Measurements from ENCODE around the gene UPK3B. TPM values are rescaled to one million over a fixed set of nuclear protein-coding genes. Genes with fewer than 3 reads are reported as not detected.

Gene UPK3B
- total and polyA plus RNA-seq, 2 of the 13 experiments (the other 11 are each of a cell fraction or from before 2014, with no cell fraction given), result not detected

DNA sequence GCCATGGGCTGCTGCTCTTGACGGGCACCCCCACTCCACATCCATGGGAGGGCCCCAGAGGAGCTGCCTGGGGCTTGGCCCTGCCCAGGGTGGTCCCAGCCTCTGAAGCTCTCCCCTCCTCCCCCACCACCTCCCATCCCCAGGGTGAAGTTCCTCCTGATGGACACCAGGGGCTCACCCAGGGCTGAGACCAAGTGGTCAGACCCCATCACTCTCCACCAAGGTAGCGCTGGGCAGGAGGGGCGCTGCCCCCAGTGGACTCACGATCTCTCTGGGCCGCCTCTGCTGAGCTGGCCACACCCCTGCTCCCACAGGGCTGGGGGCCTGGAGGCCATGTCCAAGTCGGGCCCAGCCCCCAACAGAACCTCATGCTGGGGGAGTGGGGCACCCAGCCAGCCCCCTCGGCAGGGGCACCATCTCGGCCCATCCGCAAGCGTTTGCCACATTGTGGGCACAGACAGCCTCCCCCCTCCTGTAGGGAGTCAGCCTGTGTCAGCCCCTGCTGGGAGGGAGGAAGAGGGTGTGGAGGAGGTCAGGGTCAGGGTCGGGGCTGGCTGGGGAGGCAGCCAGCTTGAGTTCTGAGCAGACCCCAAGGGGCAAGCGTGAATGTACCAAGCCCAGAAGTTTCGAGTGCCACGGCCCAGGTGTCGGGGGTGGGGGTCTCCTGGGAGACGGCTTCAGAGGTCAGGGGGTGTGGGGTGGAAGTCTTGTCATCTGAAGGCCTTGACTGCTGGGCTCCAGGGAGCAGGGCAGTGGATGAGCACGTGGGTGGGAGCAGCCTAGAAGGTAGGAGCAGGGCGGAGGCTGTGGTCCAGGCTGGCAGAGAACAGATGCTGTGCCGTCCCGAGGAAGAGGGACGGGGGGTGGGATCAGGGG is 2.8 kb downstream of the UPK3B start (continued):
- TF ChIP-seq SRSF1 (optimal IDR thresholded peaks at IDR 0.05; ENCODE audit: low read depth, low read length) (peak; percentile 86), GLI4 (CRISPR knock-in tag; IDR thresholded peaks at IDR 0.05; ENCODE audit: borderline replicate concordance) (no peak), SRSF9 (IDR thresholded peaks at IDR 0.05; ENCODE audit: borderline replicate concordance, insufficient read depth, low read depth, low read length, poor library complexity, severe bottlenecking) (no peak), ARHGAP35 (CRISPR knock-in tag; IDR thresholded peaks at IDR 0.05; ENCODE audit: borderline replicate concordance) (no peak), ZNF549 (CRISPR knock-in tag; IDR thresholded peaks at IDR 0.05) (no peak), AHR (CRISPR knock-in tag; IDR thresholded peaks at IDR 0.05) (no peak), ZNF616 (CRISPR knock-in tag; IDR thresholded peaks at IDR 0.05; ENCODE audit: low read depth) (0 out of 2 replicates have a peak, but pooled peaks have one; percentile 50), MEIS2 (CRISPR knock-in tag; IDR thresholded peaks at IDR 0.05) (no peak), ZNF430 (CRISPR knock-in tag; IDR thresholded peaks at IDR 0.05) (no peak), TBX2 (CRISPR knock-in tag; IDR thresholded peaks at IDR 0.05; ENCODE audit: borderline replicate concordance) (no peak), RXRA (CRISPR knock-in tag; IDR thresholded peaks at IDR 0.05) (no peak; the same call in 1 of the 2 replicates), RORA (CRISPR knock-in tag; IDR thresholded peaks at IDR 0.05) (no peak), ZFP82 (CRISPR knock-in tag; IDR thresholded peaks at IDR 0.05; ENCODE audit: borderline replicate concordance) (no peak), XBP1 (CRISPR knock-in tag; IDR thresholded peaks at IDR 0.05) (no peak), ZMYM3 (CRISPR knock-in tag; IDR thresholded peaks at IDR 0.05) (peak; percentile 60; the same call in 1 of the 2 replicates)
- TF ChIP-seq, protein P1, sequence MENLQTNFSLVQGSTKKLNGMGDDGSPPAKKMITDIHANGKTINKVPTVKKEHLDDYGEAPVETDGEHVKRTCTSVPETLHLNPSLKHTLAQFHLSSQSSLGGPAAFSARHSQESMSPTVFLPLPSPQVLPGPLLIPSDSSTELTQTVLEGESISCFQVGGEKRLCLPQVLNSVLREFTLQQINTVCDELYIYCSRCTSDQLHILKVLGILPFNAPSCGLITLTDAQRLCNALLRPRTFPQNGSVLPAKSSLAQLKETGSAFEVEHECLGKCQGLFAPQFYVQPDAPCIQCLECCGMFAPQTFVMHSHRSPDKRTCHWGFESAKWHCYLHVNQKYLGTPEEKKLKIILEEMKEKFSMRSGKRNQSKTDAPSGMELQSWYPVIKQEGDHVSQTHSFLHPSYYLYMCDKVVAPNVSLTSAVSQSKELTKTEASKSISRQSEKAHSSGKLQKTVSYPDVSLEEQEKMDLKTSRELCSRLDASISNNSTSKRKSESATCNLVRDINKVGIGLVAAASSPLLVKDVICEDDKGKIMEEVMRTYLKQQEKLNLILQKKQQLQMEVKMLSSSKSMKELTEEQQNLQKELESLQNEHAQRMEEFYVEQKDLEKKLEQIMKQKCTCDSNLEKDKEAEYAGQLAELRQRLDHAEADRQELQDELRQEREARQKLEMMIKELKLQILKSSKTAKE (CRISPR knock-in tag; IDR thresholded peaks at IDR 0.05; ENCODE audit: borderline replicate concordance), result peak; percentile 48; the same call in 1 of the 2 replicates
- TF ChIP-seq, protein P2, sequence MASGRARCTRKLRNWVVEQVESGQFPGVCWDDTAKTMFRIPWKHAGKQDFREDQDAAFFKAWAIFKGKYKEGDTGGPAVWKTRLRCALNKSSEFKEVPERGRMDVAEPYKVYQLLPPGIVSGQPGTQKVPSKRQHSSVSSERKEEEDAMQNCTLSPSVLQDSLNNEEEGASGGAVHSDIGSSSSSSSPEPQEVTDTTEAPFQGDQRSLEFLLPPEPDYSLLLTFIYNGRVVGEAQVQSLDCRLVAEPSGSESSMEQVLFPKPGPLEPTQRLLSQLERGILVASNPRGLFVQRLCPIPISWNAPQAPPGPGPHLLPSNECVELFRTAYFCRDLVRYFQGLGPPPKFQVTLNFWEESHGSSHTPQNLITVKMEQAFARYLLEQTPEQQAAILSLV (CRISPR knock-in tag; IDR thresholded peaks at IDR 0.05; ENCODE audit: borderline replicate concordance), result no peak
- TF ChIP-seq, protein P3, sequence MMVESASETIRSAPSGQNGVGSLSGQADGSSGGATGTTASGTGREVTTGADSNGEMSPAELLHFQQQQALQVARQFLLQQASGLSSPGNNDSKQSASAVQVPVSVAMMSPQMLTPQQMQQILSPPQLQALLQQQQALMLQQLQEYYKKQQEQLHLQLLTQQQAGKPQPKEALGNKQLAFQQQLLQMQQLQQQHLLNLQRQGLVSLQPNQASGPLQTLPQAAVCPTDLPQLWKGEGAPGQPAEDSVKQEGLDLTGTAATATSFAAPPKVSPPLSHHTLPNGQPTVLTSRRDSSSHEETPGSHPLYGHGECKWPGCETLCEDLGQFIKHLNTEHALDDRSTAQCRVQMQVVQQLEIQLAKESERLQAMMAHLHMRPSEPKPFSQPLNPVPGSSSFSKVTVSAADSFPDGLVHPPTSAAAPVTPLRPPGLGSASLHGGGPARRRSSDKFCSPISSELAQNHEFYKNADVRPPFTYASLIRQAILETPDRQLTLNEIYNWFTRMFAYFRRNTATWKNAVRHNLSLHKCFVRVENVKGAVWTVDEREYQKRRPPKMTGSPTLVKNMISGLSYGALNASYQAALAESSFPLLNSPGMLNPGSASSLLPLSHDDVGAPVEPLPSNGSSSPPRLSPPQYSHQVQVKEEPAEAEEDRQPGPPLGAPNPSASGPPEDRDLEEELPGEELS (CRISPR knock-in tag; IDR thresholded peaks at IDR 0.05), result no peak
- TF ChIP-seq, protein P4, sequence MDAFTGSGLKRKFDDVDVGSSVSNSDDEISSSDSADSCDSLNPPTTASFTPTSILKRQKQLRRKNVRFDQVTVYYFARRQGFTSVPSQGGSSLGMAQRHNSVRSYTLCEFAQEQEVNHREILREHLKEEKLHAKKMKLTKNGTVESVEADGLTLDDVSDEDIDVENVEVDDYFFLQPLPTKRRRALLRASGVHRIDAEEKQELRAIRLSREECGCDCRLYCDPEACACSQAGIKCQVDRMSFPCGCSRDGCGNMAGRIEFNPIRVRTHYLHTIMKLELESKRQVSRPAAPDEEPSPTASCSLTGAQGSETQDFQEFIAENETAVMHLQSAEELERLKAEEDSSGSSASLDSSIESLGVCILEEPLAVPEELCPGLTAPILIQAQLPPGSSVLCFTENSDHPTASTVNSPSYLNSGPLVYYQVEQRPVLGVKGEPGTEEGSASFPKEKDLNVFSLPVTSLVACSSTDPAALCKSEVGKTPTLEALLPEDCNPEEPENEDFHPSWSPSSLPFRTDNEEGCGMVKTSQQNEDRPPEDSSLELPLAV (CRISPR knock-in tag; conservative IDR thresholded peaks at IDR 0.05; ENCODE audit: low read depth), result no peak

All from HepG2 (cell line).